Left lung (tissue), 10 donors: ENCODE data around the gene PRRT1B. TPM values are rescaled to one million over a fixed set of nuclear protein-coding genes. Genes with fewer than 3 reads are reported as not detected.

Experiments used
- ATAC-seq: fragments of 200-7000 bp; cut with Tn5 transposase; one replicate; pipeline ENCODE4 v1.9.1; 2020; ENCODE audit warnings: moderate library complexity
- DNase-seq, 4 donors: peaks; one replicate each; pipeline ENCODE4 v3.0.0-alpha.2; 2013 to 2020
- H3K27ac ChIP-seq, 2 donors: fragments of 200-600 bp; sonication (generic) in 1 of 2; one replicate each; pipeline versions ENCODE4 v1.5.0 to v1.8.0; 2020 to 2021
- H3K27me3 ChIP-seq, 2 donors: fragments of 200-600 bp; sonication (generic) in 1 of 2; one replicate each; pipeline versions ENCODE4 v1.5.0 to v1.8.0; 2020 to 2021
- H3K36me3 ChIP-seq, 2 donors: fragments of 200-600 bp; sonication (generic) in 1 of 2; one replicate each; pipeline versions ENCODE4 v1.5.0 to v1.8.0; 2020 to 2021
- H3K4me1 ChIP-seq, 2 donors: fragments of 200-600 bp; one replicate each; pipeline ENCODE4 v1.8.0; 2021
- H3K4me3 ChIP-seq, 2 donors: fragments of 200-600 bp; sonication (generic) in 1 of 2; one replicate each; pipeline versions ENCODE4 v1.5.0 to v1.8.0; 2020 to 2021; ENCODE audit warnings: mild to moderate bottlenecking in 1 of 2
- H3K9me3 ChIP-seq, 2 donors: fragments of 200-600 bp; sonication (generic) in 1 of 2; one replicate each; pipeline versions ENCODE4 v1.5.0 to v1.8.0; 2020 to 2021
- intact Hi-C, 2 donors: fragments of 100-400 bp; cut with DNase I; formaldehyde crosslinking; loops; one replicate each; pipeline versions ENCODE4 v1.11.2 to v1.14.2; 2022
- polyA plus RNA-seq, 6 donors: library from polyadenylated mRNA; unstranded; fragments of 120-200 nt; gene quantifications; one replicate each; pipeline ENCODE4 v1.2.1, GENCODE V29; 2013; ENCODE audit not compliant: insufficient read length in 6 of 6
- total RNA-seq, 2 donors: library from RNA; stranded (reverse); fragmentation: NEBNext Ultra II Directional; extraction: Animal tissue kit (Norgen Biotek cat#: 25700); gene quantifications; one replicate each; pipeline ENCODE4 v1.2.1, GENCODE V29; 2021
- TF ChIP-seq, protein P1 (sequence below), 2 donors: fragments of 200-600 bp; sonication (generic) in 1 of 2; IDR thresholded peaks; one replicate each; pipeline versions ENCODE4 v1.5.0 to v1.8.0; 2021; ENCODE audit warnings: antibody characterized with exemption in 2 of 2
- donor health status: DM: no; HTN: yes; CAD: no.
- donor health status: DM: no; HTN: no; CAD: no.

Gene PRRT1B
- total and polyA plus RNA-seq, 8 donors = 2.1 to 9.3 (median 6.4) TPM

GRCh38 chr9:131594906-131595665 lies 49.8 kb downstream of the PRRT1B start:
- Histone ChIP-seq H3K27me3 (no peaks in the 10 kb centered on the region), H3K4me1 (peaks cover 0 to 80% of the 10 kb centered on the region in 2 donors), H3K36me3 (peaks cover 0 to 89% of the 10 kb centered on the region in 2 donors), H3K9me3 (no peaks in the 10 kb centered on the region), H3K4me3 (no peak overlapping the region), H3K27ac (peak overlapping the region in 1 of 2 donors; percentile 23)
- TF ChIP-seq, protein P1, sequence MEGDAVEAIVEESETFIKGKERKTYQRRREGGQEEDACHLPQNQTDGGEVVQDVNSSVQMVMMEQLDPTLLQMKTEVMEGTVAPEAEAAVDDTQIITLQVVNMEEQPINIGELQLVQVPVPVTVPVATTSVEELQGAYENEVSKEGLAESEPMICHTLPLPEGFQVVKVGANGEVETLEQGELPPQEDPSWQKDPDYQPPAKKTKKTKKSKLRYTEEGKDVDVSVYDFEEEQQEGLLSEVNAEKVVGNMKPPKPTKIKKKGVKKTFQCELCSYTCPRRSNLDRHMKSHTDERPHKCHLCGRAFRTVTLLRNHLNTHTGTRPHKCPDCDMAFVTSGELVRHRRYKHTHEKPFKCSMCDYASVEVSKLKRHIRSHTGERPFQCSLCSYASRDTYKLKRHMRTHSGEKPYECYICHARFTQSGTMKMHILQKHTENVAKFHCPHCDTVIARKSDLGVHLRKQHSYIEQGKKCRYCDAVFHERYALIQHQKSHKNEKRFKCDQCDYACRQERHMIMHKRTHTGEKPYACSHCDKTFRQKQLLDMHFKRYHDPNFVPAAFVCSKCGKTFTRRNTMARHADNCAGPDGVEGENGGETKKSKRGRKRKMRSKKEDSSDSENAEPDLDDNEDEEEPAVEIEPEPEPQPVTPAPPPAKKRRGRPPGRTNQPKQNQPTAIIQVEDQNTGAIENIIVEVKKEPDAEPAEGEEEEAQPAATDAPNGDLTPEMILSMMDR (IDR thresholded peaks at IDR 0.05) = no peak
- DNase-seq = peak in 1 of 4 donors; percentile 50
- ATAC-seq = no peak
- intact Hi-C loops = loop anchor here in 1 of 2 donors (10.0 kb wide), 1 partner anchor 150 kb away; the partner anchor contains the start of gene RAPGEF1

- Histone ChIP-seq H3K27me3 (no peaks in the 10 kb centered on the region), H3K4me1 (peaks cover 0 to 74% of the 10 kb centered on the region in 2 donors), H3K27ac (peak overlapping the region in 1 of 2 donors; percentile 23), H3K36me3 (peaks cover 0 to 89% of the 10 kb centered on the region in 2 donors), H3K9me3 (no peaks in the 10 kb centered on the region), H3K4me3 (no peak overlapping the region)
- TF ChIP-seq, protein P1 (IDR thresholded peaks at IDR 0.05) = no peak
- DNase-seq (peak in 1 of 4 donors; percentile 69), ATAC-seq (no peak)
- intact Hi-C loops = loop anchor here in 1 of 2 donors (10.0 kb wide), 1 partner anchor 149 kb away; the partner anchor contains the start of gene RAPGEF1
Observed at GRCh38 chr9:131595696-131596429, 50.5 kb downstream of the PRRT1B start.

DNA sequence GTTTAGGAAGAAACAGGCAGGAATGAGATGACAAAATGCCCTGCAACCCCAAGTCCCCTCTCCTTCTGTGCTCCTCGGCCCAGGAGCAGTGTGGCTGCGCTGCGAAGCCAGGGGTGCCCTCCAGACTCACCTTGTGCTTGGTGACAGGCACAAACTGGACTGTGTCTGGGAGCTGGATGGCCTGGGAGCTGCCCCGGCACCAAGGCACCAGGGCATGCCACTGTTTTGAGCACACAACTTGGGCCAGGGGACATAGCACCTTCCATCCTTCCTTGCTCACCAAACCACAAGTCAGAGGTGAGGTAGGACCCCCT lies 51.1 kb downstream of the PRRT1B start:
- ATAC-seq = no peak
- no peak for DNase-seq
- Histone ChIP-seq H3K27ac (no peak overlapping the region), H3K27me3 (no peaks in the 10 kb centered on the region), H3K9me3 (no peaks in the 10 kb centered on the region), H3K36me3 (peaks cover 0 to 93% of the 10 kb centered on the region in 2 donors), H3K4me1 (peaks cover 0 to 69% of the 10 kb centered on the region in 2 donors), H3K4me3 (no peak overlapping the region)
- TF ChIP-seq, protein P1 (IDR thresholded peaks at IDR 0.05) = no peak
- intact Hi-C loops = loop anchor here in 1 of 2 donors (10.0 kb wide), 1 partner anchor 148 kb away; the partner anchor contains the start of gene RAPGEF1

- no peaks in the 10 kb centered on the region for H3K9me3 ChIP-seq
- no peak overlapping the region for H3K4me3 ChIP-seq
- intact Hi-C loops = loop anchor here in 1 of 2 donors (10.0 kb wide), 1 partner anchor 148 kb away; the partner anchor contains the start of gene RAPGEF1
- ATAC-seq (no peak), DNase-seq (no peak)
- H3K4me1 ChIP-seq = peaks cover 0 to 60% of the 10 kb centered on the region in 2 donors
- no peaks in the 10 kb centered on the region for H3K27me3 ChIP-seq
- TF ChIP-seq, protein P1 (IDR thresholded peaks at IDR 0.05) = no peak
- H3K36me3 ChIP-seq = peaks cover 0 to 93% of the 10 kb centered on the region in 2 donors
- peak overlapping the region in 1 of 2 donors; percentile 84 for H3K27ac ChIP-seq
Observed at GRCh38 chr9:131597246-131597645, 51.9 kb downstream of the PRRT1B start.

- Histone ChIP-seq H3K4me1 (peaks cover 0 to 58% of the 10 kb centered on the region in 2 donors), H3K36me3 (peaks cover 0 to 96% of the 10 kb centered on the region in 2 donors), H3K9me3 (no peaks in the 10 kb centered on the region), H3K4me3 (no peak overlapping the region), H3K27me3 (no peaks in the 10 kb centered on the region), H3K27ac (peak overlapping the region in 1 of 2 donors; percentile 84)
- peak; percentile 76 for ATAC-seq
- TF ChIP-seq, protein P1 (IDR thresholded peaks at IDR 0.05) = no peak
- intact Hi-C loops = loop anchor here in 1 of 2 donors (10.0 kb wide), 1 partner anchor 147 kb away; the partner anchor contains the start of gene RAPGEF1
- peak in 2 of 4 donors; percentile 87 to 93 for DNase-seq
Observed at GRCh38 chr9:131598121-131598520, 52.8 kb downstream of the PRRT1B start.
